CD4-positive, alpha-beta T cell (primary cell): ENCODE measurements around the gene MT1E. TPM values are rescaled to one million over a fixed set of nuclear protein-coding genes. Genes with fewer than 3 reads are reported as not detected.

Experiments used
- ATAC-seq: fragments of 200-7000 bp; cut with Tn5 transposase; one replicate; pipeline ENCODE4 v1.10.0; 2022; ENCODE audit warnings: mild to moderate bottlenecking; ENCODE audit not compliant: poor library complexity
- CTCF ChIA-PET: fragments of 350-600 bp; sonication (Branson Sonifier 250); formaldehyde crosslinking; loops from one replicate; lab custom pipeline; 2021; ENCODE audit warnings: antibody characterized with exemption, inconsistent platforms; lab: Charles Lee
- POLR2A ChIA-PET: fragments of 350-600 bp; sonication (Branson Sonifier 250); formaldehyde crosslinking; loops from one replicate; lab custom pipeline; 2021; ENCODE audit warnings: antibody characterized with exemption, inconsistent platforms; lab: Charles Lee
- DNase-seq, 14 experiments: peaks; one replicate each; pipeline ENCODE4 v3.0.0-alpha.2; 2013 to 2020; ENCODE audit warnings: mixed read lengths in 2 of 14
- H3K27ac ChIP-seq, 2 donors: one replicate each; pipeline versions ENCODE4 v1.5.1 to v1.7.0; 2013; ENCODE audit warnings: low read length in 2 of 2, low read depth in 1 of 2, mild to moderate bottlenecking in 1 of 2
- H3K27me3 ChIP-seq, 2 experiments: 1 replicate in 1 of 2; 2 replicates in 1 of 2; pipeline versions ENCODE4 v1.6.1 to v1.7.0; 2013; ENCODE audit warnings: low read length in 2 of 2, control low read depth in 1 of 2, mild to moderate bottlenecking in 1 of 2, moderate library complexity in 1 of 2; ENCODE audit not compliant: insufficient read depth in 2 of 2, control insufficient read depth in 1 of 2
- H3K36me3 ChIP-seq: one replicate; pipeline ENCODE4 v1.6.1; 2013; ENCODE audit warnings: low read length, control low read depth; ENCODE audit not compliant: insufficient read depth
- H3K4me1 ChIP-seq: one replicate; pipeline ENCODE4 v1.6.1; 2013; ENCODE audit warnings: low read length, control low read depth; ENCODE audit not compliant: insufficient read depth
- H3K4me3 ChIP-seq: one replicate; pipeline ENCODE4 v1.5.1; 2013; ENCODE audit warnings: mild to moderate bottlenecking, low read length, moderate library complexity
- H3K9me3 ChIP-seq, 2 experiments: 1 replicate in 1 of 2; 2 replicates in 1 of 2; pipeline versions ENCODE4 v1.6.1 to v1.7.0; 2013; ENCODE audit warnings: low read length in 2 of 2, mild to moderate bottlenecking in 2 of 2, control low read depth in 1 of 2, moderate library complexity in 1 of 2; ENCODE audit not compliant: control insufficient read depth in 1 of 2, insufficient read depth in 1 of 2
- H3K27ac Mint-ChIP-seq: one replicate; pipeline ENCODE4 v1.8.0; 2020; ENCODE audit warnings: mixed read lengths
- H3K27me3 Mint-ChIP-seq: one replicate; pipeline ENCODE4 v1.8.0; 2021; ENCODE audit warnings: mixed read lengths
- H3K36me3 Mint-ChIP-seq: one replicate; pipeline ENCODE4 v1.8.0; 2021; ENCODE audit warnings: low read depth, mixed read lengths
- H3K4me1 Mint-ChIP-seq: one replicate; pipeline ENCODE4 v1.8.0; 2021; ENCODE audit warnings: low read depth, mixed read lengths
- H3K4me3 Mint-ChIP-seq: one replicate; pipeline ENCODE4 v1.8.0; 2020; ENCODE audit warnings: mild to moderate bottlenecking, mixed read lengths
- H3K9me3 Mint-ChIP-seq: one replicate; pipeline ENCODE4 v1.8.0; 2020; ENCODE audit warnings: mixed read lengths
- CTCF ChIP-seq: fragments of 200-600 bp; IDR thresholded peaks from one replicate; pipeline ENCODE4 v1.8.0; 2022; ENCODE audit warnings: antibody characterized with exemption, mild to moderate bottlenecking
- intact Hi-C, 2 experiments: fragments of 100-400 bp; cut with DNase I in 1 of 2; cut with micrococcal nuclease in 1 of 2; formaldehyde crosslinking; loops; one replicate each; pipeline versions ENCODE4 v1.15.1 to v1.9.0; 2023 to 2025; cut with DNase I, micrococcal nuclease
- total RNA-seq, 174 experiments: library from RNA in 2 of 174; stranded (reverse) in 2 of 174; gene quantifications; one replicate each; pipeline ENCODE4 v1.2.3 and lab custom pipeline; 2021 to 2026

MT1E gene
- total RNA-seq, 2 experiments from 2014 or later, result 2.5 to 2.9 TPM

GRCh38 chr16:56647641-56648431 lies 22.3 kb downstream of the MT1E start:
- peaks cover 47% of the 10 kb centered on the region for H3K27me3 Mint-ChIP-seq
- H3K27ac Mint-ChIP-seq, result no peak overlapping the region
- Histone ChIP-seq H3K27me3 (peaks cover 5 to 18% of the 10 kb centered on the region in 2 experiments), H3K36me3 (no peaks in the 10 kb centered on the region), H3K27ac (no peak overlapping the region), H3K4me1 (peaks cover 17% of the 10 kb centered on the region), H3K9me3 (peaks cover 0 to 5% of the 10 kb centered on the region in 2 experiments), H3K4me3 (no peak overlapping the region)
- intact Hi-C loops, result no loop called here
- no peak for TF ChIP-seq CTCF
- DNase-seq, result no peak
- H3K36me3 Mint-ChIP-seq, result no peaks in the 10 kb centered on the region
- ATAC-seq, result no peak
- peaks cover 15% of the 10 kb centered on the region for H3K4me1 Mint-ChIP-seq
- no peak overlapping the region for H3K4me3 Mint-ChIP-seq
- CTCF ChIA-PET, result no interaction called here
- POLR2A ChIA-PET, result no interaction called here
- no peaks in the 10 kb centered on the region for H3K9me3 Mint-ChIP-seq

GRCh38 chr16:56649271-56649670 lies 23.7 kb downstream of the MT1E start:
- Histone ChIP-seq H3K9me3 (peaks cover 0 to 5% of the 10 kb centered on the region in 2 experiments), H3K27me3 (peaks cover 5 to 18% of the 10 kb centered on the region in 2 experiments), H3K4me1 (peaks cover 3% of the 10 kb centered on the region), H3K27ac (no peak overlapping the region), H3K4me3 (no peak overlapping the region), H3K36me3 (no peaks in the 10 kb centered on the region)
- H3K4me3 Mint-ChIP-seq, result no peak overlapping the region
- CTCF ChIA-PET, result no interaction called here
- ATAC-seq (no peak), DNase-seq (no peak)
- no peak overlapping the region for H3K27ac Mint-ChIP-seq
- no peaks in the 10 kb centered on the region for H3K36me3 Mint-ChIP-seq
- no peak for TF ChIP-seq CTCF
- intact Hi-C loops, result no loop called here
- peaks cover 48% of the 10 kb centered on the region for H3K27me3 Mint-ChIP-seq
- peaks cover under 1% of the 10 kb centered on the region for H3K4me1 Mint-ChIP-seq
- H3K9me3 Mint-ChIP-seq, result no peaks in the 10 kb centered on the region
- POLR2A ChIA-PET, result no interaction called here

- intact Hi-C loops, result no loop called here
- no peak overlapping the region for H3K4me3 Mint-ChIP-seq
- H3K4me1 Mint-ChIP-seq, result no peaks in the 10 kb centered on the region
- H3K4me1 ChIP-seq, result no peaks in the 10 kb centered on the region
- H3K4me3 ChIP-seq, result no peak overlapping the region
- ChIA-PET CTCF (no interaction called here), POLR2A (no interaction called here)
- TF ChIP-seq CTCF, result no peak
- H3K36me3 ChIP-seq, result no peaks in the 10 kb centered on the region
- H3K27ac ChIP-seq, result no peak overlapping the region
- H3K36me3 Mint-ChIP-seq, result no peaks in the 10 kb centered on the region
- no peak for ATAC-seq
- peaks cover 48% of the 10 kb centered on the region for H3K27me3 Mint-ChIP-seq
- H3K9me3 ChIP-seq, result peaks cover 0 to 5% of the 10 kb centered on the region in 2 experiments
- no peak for DNase-seq
- peaks cover 5 to 18% of the 10 kb centered on the region in 2 experiments for H3K27me3 ChIP-seq
- no peaks in the 10 kb centered on the region for H3K9me3 Mint-ChIP-seq
- H3K27ac Mint-ChIP-seq, result no peak overlapping the region
Observed at GRCh38 chr16:56649820-56650219, 24.2 kb downstream of the MT1E start.
